Measurements from ENCODE around the gene SERPINA1. TPM values are rescaled to one million over a fixed set of nuclear protein-coding genes. Genes with fewer than 3 reads are reported as not detected.

The SERPINA1 gene
- total and polyA plus RNA-seq, 2 of the 13 experiments (the other 11 are each of a cell fraction or from before 2014, with no cell fraction given) = 3,266 to 11,015 TPM

DNA sequence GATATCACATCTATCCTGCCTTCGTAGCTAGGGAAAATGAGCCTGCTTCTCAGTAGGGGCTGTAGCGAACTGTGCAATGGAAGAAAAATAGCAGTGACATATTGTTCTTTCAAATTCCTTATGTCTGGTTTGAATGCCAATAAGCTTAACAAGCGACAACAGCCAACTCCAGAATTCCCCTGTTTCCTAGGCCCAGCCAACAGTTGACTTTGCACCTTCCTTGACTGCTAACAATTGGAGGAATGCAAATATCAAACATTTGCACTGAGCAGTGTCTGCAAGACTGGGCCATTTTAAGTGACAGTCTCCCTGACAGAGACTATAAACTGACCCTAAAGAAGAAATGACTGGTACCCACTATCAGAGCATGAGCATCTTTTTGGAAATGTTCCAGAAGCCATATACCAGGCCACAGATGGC, 12.0 kb upstream of the SERPINA1 start (continued):
- TF ChIP-seq, protein P1, sequence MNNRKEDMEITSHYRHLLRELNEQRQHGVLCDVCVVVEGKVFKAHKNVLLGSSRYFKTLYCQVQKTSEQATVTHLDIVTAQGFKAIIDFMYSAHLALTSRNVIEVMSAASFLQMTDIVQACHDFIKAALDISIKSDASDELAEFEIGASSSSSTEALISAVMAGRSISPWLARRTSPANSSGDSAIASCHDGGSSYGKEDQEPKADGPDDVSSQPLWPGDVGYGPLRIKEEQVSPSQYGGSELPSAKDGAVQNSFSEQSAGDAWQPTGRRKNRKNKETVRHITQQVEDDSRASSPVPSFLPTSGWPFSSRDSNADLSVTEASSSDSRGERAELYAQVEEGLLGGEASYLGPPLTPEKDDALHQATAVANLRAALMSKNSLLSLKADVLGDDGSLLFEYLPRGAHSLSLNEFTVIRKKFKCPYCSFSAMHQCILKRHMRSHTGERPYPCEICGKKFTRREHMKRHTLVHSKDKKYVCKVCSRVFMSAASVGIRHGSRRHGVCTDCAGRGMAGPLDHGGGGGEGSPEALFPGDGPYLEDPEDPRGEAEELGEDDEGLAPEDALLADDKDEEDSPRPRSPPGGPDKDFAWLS (CRISPR knock-in tag; IDR thresholded peaks at IDR 0.05; ENCODE audit: borderline replicate concordance) = no peak
- TF ChIP-seq PCBP1 (IDR thresholded peaks at IDR 0.05; ENCODE audit: borderline replicate concordance, low read depth, low read length) (no peak), POGZ (CRISPR knock-in tag; IDR thresholded peaks at IDR 0.05) (peak; percentile 52; the same call in 1 of the 2 replicates), ZNF841 (CRISPR knock-in tag; IDR thresholded peaks at IDR 0.05; ENCODE audit: borderline replicate concordance) (no peak), ZFP1 (CRISPR knock-in tag; IDR thresholded peaks at IDR 0.05) (no peak), SNRNP70 (IDR thresholded peaks at IDR 0.05; ENCODE audit: low read depth, low read length) (no peak), ZNF530 (CRISPR knock-in tag; IDR thresholded peaks at IDR 0.05; ENCODE audit: low read depth) (no peak), FLYWCH1 (CRISPR knock-in tag; IDR thresholded peaks at IDR 0.05) (no peak), GLI4 (CRISPR knock-in tag; IDR thresholded peaks at IDR 0.05; ENCODE audit: borderline replicate concordance) (no peak), NR2C2 (CRISPR knock-in tag; IDR thresholded peaks at IDR 0.05; ENCODE audit: borderline replicate concordance) (no peak), ZNF878 (CRISPR knock-in tag; IDR thresholded peaks at IDR 0.05) (no peak), ETV6 (CRISPR knock-in tag; conservative IDR thresholded peaks at IDR 0.05) (no peak), ZNF557 (CRISPR knock-in tag; IDR thresholded peaks at IDR 0.05) (no peak), CC2D1A (CRISPR knock-in tag; IDR thresholded peaks at IDR 0.05) (no peak), ZNF839 (CRISPR knock-in tag; IDR thresholded peaks at IDR 0.05; ENCODE audit: borderline replicate concordance) (no peak), KLF13 (CRISPR knock-in tag; IDR thresholded peaks at IDR 0.05) (no peak), ZFP36L1 (CRISPR knock-in tag; IDR thresholded peaks at IDR 0.05) (no peak), NFIC (IDR thresholded peaks at IDR 0.05; ENCODE audit: low read length) (0 out of 2 replicates have a peak, but pooled peaks have one; percentile 31), ZNF205 (CRISPR knock-in tag; IDR thresholded peaks at IDR 0.05) (no peak), ARNT2 (CRISPR knock-in tag; IDR thresholded peaks at IDR 0.05; ENCODE audit: low read depth) (no peak), RARA (CRISPR knock-in tag; IDR thresholded peaks at IDR 0.05) (peak; percentile 48), ZNF225 (CRISPR knock-in tag; IDR thresholded peaks at IDR 0.05) (no peak), ZNF792 (CRISPR knock-in tag; IDR thresholded peaks at IDR 0.05) (0 out of 2 replicates have a peak, but pooled peaks have one; percentile 36), ZNF343 (CRISPR knock-in tag; IDR thresholded peaks at IDR 0.05) (no peak), ZNF335 (CRISPR knock-in tag; IDR thresholded peaks at IDR 0.05) (no peak)
- TF ChIP-seq, protein P2, sequence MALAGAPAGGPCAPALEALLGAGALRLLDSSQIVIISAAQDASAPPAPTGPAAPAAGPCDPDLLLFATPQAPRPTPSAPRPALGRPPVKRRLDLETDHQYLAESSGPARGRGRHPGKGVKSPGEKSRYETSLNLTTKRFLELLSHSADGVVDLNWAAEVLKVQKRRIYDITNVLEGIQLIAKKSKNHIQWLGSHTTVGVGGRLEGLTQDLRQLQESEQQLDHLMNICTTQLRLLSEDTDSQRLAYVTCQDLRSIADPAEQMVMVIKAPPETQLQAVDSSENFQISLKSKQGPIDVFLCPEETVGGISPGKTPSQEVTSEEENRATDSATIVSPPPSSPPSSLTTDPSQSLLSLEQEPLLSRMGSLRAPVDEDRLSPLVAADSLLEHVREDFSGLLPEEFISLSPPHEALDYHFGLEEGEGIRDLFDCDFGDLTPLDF (CRISPR knock-in tag; IDR thresholded peaks at IDR 0.05) = no peak
- TF ChIP-seq, protein P3, sequence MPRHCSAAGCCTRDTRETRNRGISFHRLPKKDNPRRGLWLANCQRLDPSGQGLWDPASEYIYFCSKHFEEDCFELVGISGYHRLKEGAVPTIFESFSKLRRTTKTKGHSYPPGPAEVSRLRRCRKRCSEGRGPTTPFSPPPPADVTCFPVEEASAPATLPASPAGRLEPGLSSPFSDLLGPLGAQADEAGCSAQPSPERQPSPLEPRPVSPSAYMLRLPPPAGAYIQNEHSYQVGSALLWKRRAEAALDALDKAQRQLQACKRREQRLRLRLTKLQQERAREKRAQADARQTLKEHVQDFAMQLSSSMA (CRISPR knock-in tag; IDR thresholded peaks at IDR 0.05) = no peak
- TF ChIP-seq, protein P4, sequence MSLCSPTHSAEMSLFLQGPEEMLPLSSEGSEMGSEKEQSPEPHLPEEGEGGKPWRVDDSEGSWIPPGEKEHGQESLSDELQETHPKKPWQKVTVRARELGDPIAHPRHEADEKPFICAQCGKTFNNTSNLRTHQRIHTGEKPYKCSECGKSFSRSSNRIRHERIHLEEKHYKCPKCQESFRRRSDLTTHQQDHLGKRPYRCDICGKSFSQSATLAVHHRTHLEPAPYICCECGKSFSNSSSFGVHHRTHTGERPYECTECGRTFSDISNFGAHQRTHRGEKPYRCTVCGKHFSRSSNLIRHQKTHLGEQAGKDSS (CRISPR knock-in tag; IDR thresholded peaks at IDR 0.05; ENCODE audit: borderline replicate concordance, low read depth) = no peak
